ENCODE measurements around the gene MED19.

The MED19 gene

GRCh38 chr11:57746920-57747319 lies 34.9 kb upstream of the MED19 start:
- TF ChIP-seq CTCF (IDR thresholded peaks at IDR 0.05; ENCODE audit: low read depth, low read length): no peak
- no peak for DNase-seq
- Histone ChIP-seq H3K9me3 (ENCODE audit: severe bottlenecking) (no peaks in the 10 kb centered on the region), H3K27ac (no peak overlapping the region), H3K36me3 (peaks cover 40% of the 10 kb centered on the region), H3K27me3 (ENCODE audit: insufficient read depth, low read depth, severe bottlenecking) (no peaks in the 10 kb centered on the region), H3K4me3 (ENCODE audit: low read depth, low read length) (no peak overlapping the region)

GRCh38 chr11:57745206-57745605 lies 33.2 kb upstream of the MED19 start:
- Histone ChIP-seq H3K27me3 (ENCODE audit: insufficient read depth, low read depth, severe bottlenecking) (no peaks in the 10 kb centered on the region), H3K27ac (no peak overlapping the region), H3K4me3 (ENCODE audit: low read depth, low read length) (no peak overlapping the region), H3K9me3 (ENCODE audit: severe bottlenecking) (no peaks in the 10 kb centered on the region), H3K36me3 (peaks cover 50% of the 10 kb centered on the region)
- DNase-seq: no peak
- TF ChIP-seq CTCF (IDR thresholded peaks at IDR 0.05; ENCODE audit: low read depth, low read length): no peak

GRCh38 chr11:57744357-57744756 lies 32.3 kb upstream of the MED19 start:
- TF ChIP-seq CTCF (IDR thresholded peaks at IDR 0.05; ENCODE audit: low read depth, low read length): no peak
- DNase-seq: no peak
- Histone ChIP-seq H3K9me3 (ENCODE audit: severe bottlenecking) (no peaks in the 10 kb centered on the region), H3K27me3 (ENCODE audit: insufficient read depth, low read depth, severe bottlenecking) (no peaks in the 10 kb centered on the region), H3K4me3 (ENCODE audit: low read depth, low read length) (no peak overlapping the region), H3K36me3 (peaks cover 55% of the 10 kb centered on the region), H3K27ac (no peak overlapping the region)

- Histone ChIP-seq H3K27me3 (ENCODE audit: insufficient read depth, low read depth, severe bottlenecking) (no peaks in the 10 kb centered on the region), H3K36me3 (peaks cover 75% of the 10 kb centered on the region), H3K9me3 (ENCODE audit: severe bottlenecking) (no peaks in the 10 kb centered on the region), H3K4me3 (ENCODE audit: low read depth, low read length) (peak overlapping the region; percentile 97), H3K27ac (peak overlapping the region; percentile 91)
- no peak for DNase-seq
- TF ChIP-seq CTCF (IDR thresholded peaks at IDR 0.05; ENCODE audit: low read depth, low read length): no peak
These were observed 30.1 kb upstream of the MED19 start for GRCh38 chr11:57742087-57742452.

- DNase-seq: peak; percentile 97
- Histone ChIP-seq H3K27me3 (ENCODE audit: insufficient read depth, low read depth, severe bottlenecking) (no peaks in the 10 kb centered on the region), H3K27ac (peak within 1 kb of the TSS; percentile 91), H3K4me3 (ENCODE audit: low read depth, low read length) (peak within 1 kb of the TSS; percentile 97), H3K36me3 (peaks cover 77% of the 10 kb centered on the region), H3K9me3 (ENCODE audit: severe bottlenecking) (no peaks in the 10 kb centered on the region)
- no peak for TF ChIP-seq CTCF (IDR thresholded peaks at IDR 0.05; ENCODE audit: low read depth, low read length)
These were observed 29.4 kb upstream of the MED19 start, which contains the start of gene SELENOH for GRCh38 chr11:57741132-57742086. Gene SELENOH (plus strand): TSS chr11:57741491. CDS start chr11:57741596, 105 bp downstream.

Measured in WERI-Rb-1 (cell line).